ENCODE results near the gene NFASC. TPM values are rescaled to one million over a fixed set of nuclear protein-coding genes. Genes with fewer than 3 reads are reported as not detected.

NFASC gene
- total RNA-seq, 1 donor from 2014 or later: 2.7 TPM

DNA sequence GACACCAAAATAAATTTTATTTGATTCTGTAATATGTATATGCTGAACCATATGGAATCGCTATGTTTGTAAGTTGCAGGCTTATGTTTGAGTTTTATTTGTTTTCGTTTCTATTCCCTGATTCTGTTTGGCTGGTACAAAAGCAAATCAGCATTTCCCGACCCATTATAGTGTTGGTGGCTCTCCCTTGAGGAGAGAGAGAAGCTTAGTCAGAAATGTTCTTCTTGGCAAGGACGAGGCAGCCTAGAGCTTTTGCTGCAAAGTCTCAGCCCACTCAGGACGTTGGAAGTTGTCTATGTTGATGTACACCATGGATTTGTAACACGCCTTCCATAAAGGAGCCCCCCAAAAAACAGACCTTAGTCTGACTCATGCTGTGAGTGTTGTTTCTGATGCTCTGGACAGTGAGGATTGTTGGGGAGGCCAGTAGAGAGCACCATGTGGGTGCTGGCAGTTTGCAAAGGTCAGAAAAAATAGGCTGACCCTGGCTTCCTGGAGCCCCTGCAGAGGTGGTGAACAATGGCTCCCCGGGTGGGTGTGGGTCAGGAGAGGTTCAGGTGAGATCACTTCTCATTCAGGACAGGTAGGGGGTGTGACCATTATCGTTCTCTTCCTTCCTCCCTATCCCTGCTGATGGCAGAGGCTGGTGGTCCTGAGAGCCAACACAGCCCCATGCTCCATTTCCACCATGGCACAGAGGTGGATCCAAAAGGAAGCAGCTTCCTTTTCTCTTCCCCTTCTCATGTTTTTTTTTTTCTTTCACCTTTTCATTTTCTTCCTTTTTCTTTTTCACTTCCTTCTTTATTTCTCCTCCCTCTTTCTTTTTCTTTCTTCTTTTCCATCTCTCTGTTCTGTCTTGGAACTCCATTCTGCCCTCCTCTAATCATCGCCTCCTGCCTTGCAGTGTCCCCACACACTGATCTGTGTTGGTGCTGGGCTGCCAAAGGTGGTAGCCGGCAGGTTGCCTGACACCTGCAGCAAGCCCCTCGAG, 88.0 kb downstream of the NFASC start:
- ATAC-seq: no peak
- no peak for DNase-seq (ENCODE audit: low spot score)

DNA sequence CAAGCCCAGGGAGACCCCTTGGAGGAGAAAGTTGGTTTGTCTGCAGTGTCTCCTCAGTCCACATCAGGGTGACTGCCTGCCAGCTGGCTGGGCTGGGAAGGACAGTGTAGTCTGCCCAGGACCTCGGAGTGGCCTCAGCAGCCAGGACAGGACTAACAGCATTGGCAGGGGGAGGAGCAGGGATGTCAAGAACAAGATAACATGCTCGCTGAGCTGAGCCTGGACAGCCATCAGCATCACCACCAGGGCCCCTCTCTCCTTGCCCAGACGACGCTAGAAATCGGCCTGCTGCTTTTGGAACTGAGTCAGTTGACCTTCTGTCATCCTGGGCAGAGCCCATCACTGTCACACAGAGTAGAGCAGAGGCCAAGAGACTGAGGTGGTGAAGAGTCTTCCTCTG, 88.7 kb downstream of the NFASC start:
- peak; percentile 13 for ATAC-seq

DNA sequence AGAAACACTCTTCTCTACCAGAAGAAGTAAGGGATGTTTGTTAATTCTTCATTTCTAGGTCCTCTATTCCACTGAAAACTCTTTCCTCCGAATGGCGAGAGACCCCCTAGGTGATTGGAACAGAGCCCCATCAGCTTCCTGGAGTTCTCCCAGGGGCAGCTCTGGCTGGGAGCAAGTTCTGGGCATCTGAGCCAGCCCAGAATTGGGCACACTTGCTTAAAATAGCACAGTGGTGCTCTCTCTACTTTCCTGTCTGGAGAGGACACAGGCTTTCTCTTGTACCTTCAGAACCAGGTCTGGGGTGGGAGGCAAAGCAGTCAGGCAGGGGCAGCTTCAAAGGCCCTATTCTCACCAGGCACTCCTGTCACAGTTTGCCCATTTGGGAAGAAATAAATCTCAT, 89.2 kb downstream of the NFASC start:
- no peak for ATAC-seq
- DNase-seq (ENCODE audit: low spot score): no peak

More for the DNA sequence above, 88.7 kb downstream of the NFASC start:
- DNase-seq (ENCODE audit: low spot score): no peak

DNA sequence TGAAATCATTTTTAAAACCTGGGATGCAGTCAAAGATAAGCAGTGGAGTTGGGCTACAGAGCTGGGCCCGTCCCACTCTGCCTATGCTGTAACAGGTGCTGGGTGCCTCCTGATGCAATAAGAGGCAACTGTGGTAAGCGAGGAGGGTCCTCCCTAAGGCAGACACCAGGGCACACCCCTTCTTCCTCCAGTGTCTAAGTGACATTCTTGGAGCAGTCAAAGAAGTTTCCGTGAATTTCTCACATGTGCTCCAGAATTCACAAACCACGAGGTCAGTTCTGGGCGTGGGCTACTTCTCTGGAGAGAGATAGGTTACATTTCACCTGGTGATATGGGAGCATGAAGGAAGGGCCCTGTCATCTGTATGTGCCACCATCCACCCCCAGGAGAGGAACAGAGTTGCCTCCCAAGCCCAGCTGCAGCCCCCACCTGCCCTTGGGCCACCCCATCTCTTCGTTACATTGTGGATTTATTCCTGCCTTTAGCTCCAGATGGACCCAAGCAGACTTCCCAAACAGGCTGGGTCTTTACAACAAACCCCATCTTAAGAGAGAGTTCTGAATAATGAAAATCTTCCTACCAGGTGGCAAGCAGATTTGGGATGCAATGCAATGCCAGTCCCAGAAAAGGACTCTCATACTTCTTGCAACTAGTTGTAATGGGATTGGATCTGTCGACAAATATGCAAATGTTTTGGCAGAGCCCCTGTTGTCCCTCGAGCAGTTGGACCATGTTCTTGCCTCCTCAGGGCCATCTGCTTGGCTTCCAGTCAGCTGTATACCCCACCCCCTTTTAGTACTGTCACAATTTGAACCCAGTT, 89.9 kb downstream of the NFASC start:
- ATAC-seq (no peak), DNase-seq (ENCODE audit: low spot score) (no peak)

DNA sequence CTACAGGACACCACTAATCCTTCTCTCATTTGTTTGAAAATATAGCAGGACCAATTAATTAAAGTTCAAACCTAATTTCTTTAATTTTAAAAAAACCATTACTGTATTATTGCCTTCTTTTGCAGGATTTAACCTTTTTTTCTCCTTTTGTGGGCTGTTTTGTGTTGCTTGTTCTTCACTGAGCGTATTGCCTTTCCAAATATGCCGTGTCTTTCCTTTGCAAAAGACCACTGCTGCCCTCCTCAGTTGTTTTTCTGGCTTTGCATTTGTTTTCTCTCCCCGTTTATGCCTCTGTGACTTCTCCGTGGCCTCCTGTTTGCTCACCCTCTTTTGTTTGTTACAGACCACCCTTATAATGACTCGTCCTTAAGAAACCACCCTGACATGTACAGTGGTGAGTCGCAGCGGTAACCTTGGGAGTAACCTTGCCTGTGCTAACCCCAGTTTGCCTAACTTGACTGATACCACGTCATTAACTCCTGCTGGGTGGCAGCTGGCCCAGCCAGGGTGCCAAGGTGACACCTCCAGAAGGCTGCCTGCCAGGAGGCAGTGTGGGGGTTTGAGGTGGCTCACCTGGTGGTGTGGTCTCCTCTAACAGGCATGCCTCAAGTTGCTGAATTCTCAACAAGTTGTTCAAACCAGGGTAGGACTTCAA, 91.2 kb downstream of the NFASC start:
- peak; percentile 63 for ATAC-seq

DNA sequence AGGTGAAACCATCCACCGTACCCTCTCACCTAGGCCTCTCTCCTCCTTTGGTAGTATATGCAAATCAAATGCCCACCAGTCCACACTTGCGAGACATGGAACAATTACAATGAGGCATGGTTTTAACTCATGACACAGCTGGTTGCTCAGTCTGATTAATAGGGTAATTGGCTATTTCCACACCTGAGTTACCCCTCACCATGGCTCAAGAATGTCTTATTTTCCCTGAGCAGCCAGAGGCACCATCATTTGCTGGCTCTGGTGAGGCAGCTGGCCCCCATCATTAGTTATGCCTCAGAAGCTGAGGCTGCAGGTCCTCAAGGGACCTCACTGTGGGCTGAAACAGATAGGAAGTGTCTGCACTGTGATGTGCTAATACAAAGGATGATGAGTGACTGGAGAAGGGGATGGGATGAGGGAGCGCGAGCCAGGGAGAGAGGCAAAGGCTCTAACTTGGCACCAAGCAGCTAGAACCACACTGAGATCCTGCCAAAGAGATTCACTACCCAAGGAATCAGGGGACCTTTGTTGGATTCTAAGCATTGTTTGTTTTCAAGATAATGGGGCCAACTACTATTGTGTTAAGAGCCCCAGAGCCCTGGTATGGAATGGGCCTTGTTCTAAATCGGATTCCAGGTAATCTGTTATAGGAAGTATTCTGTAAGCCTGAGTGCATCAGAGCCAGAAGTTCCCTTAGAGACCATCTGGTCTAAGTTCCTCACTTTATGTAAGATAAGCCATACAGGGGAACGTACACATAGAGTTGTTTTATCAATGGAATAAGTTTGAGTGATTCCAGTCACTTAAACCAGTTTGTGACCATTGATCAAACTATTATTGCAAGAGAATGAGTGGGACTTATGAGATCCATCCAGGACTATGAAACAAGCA, 92.3 kb downstream of the NFASC start:
- no peak for DNase-seq (ENCODE audit: low spot score)

More for the DNA sequence above, 91.2 kb downstream of the NFASC start:
- no peak for DNase-seq (ENCODE audit: low spot score)

DNA sequence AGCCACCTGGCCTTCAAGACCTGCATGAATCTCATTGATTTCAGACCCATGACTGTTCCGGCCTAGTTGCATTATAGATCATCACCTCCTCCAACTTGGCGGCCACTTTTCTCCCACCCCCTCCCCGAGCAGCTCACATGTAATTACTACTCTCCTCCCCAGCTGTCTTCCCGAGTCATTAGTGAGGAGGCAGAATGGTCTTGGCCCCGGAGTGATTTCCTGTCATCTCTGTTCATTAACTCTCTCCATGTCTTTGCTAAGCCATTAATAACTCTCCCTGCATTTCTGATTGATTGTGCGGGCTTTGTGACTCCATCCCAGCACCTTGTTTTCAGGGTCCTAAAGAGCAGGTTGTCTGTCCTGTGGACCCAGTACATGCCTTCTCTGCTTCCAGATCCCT, 96.8 kb downstream of the NFASC start:
- ATAC-seq (no peak), DNase-seq (ENCODE audit: low spot score) (no peak)

More for the DNA sequence above, 92.3 kb downstream of the NFASC start:
- ATAC-seq: no peak

DNA sequence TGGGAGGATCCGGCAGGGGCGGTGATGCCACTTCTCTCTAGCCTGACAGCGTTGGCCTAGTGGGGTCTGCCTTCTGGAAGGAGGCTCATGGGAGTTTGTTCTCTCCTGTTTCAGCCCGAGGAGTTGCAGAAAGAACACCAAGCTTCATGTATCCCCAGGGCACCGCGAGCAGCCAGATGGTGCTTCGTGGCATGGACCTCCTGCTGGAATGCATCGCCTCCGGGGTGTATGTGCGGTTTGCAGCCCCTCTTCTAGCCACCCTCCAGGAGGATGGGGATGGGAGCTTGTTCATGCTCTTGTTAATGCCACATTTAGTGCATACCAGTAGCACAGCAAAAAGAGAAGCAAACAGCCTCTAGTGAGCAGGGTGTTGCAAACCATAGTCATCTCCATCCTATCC, 97.5 kb downstream of the NFASC start:
- no peak for DNase-seq (ENCODE audit: low spot score)
- ATAC-seq: no peak

DNA sequence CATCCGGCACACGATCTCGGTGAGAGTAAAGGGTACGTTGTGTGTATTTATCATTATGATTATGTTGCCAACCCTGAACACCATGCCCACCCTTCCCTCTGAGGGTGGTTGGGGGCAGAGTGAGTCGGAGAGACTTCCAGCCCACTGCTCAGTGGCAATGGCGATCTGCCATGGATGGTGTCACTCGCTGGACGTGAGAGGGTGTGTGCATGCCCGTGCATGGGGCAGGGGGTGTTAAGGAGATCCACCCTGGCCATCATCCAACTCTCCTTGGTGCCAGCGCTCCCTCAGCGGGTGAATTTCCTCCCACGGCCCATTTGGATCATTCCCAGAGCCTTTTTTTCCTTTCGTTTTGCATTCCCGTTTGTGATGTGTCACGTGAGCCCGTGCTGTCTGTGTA, 98.3 kb downstream of the NFASC start:
- DNase-seq (ENCODE audit: low spot score): no peak
- no peak for ATAC-seq

DNA sequence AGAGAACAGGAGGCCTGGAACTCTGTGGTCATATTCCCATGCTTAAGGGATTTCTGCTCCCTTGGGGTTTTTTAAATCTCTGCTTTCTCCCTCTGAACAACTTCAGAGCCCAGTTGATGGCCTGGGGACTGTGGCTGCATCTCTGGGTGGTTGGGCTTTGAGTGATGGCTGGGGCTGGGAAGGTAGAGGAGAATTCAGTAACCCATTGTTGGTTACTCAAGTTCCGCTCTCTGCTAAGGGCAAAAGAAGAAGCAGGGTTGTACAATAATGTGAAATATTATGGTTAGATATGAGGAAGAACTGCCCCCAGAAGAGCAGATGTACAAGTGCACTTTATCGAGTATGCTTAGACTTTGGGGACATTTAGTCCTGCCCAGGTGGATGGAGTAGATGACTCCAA, 100.3 kb downstream of the NFASC start:
- ATAC-seq (no peak), DNase-seq (ENCODE audit: low spot score) (no peak)

DNA sequence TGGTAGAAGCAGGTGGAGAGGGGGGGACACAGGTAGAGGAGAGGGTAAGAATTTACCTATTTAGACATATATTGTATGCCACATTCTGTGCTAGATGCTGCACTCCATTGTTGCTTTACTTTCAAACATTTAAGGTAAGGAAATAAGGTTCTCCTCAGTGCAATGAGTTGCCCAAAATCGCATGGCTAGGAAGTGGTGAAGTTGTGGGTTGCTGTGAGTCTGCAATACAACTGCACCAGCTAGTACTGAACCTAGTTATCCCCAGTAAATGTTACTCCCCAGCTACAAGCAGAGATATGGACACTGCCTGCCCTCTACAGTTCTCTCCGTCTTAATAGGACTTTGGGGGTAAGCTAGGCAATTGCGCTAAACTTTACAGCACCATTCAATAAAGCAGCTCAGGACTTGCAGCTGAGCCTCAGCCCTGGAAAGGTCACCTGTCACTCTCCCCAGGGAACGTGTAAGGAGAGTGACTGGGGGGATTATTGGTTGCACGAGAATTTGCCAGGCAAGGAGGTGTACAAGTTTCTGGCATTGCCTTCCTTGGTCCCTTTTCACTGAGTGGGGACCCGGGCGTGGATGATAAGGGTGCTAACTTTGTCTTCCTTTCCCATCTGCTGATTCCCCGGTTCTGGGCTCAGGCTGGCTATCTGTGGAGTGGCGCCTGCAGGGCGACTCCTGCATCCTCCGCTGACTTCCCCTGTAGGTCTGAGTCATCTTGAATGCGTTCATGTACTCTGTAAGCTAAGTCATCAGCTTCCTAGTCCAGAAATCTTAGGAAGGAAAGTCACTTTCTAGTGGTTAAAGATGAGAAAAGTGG, 101.1 kb downstream of the NFASC start:
- peak; percentile 52 for ATAC-seq
- DNase-seq (ENCODE audit: low spot score): no peak

DNA sequence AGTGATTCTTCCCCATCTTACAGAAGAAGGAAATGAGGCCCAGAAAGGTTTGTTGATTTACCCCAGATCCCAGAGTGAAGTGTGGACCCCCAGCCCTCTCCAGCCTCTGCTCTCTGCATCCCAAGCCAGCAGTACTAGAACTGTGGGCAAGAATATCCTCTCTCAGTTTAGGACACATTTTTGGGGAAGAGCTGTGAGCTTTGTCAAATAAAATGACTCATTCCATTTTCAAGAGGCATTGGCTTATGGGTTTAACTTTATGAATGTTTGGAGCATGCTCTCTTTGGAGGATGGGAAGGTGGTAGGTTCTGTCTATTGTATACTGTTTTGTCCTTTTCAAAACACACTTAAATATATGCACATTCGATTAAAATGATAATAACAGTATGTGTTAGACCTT, 101.8 kb downstream of the NFASC start:
- no peak for DNase-seq (ENCODE audit: low spot score)
- ATAC-seq: no peak

DNA sequence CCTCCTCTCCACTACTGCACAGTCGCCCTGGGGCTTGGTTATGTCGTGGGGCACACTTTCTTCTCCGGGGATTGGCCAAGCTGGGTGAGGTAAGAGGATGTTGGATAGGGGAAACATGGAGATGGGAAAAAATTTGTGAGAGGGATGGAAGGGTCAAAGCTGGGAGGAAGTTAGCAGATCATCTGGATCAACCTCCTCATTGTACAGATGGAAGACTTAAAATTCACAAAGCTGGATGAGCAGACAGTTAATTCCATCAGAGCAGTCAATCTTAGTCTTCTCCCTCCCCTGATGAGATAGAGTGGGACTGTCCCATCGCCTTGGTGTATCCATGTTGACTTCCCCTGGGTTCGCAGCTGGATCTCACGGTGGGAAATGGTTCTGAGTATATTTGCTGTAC, 102.8 kb downstream of the NFASC start:
- no peak for ATAC-seq
- no peak for DNase-seq (ENCODE audit: low spot score)

DNA sequence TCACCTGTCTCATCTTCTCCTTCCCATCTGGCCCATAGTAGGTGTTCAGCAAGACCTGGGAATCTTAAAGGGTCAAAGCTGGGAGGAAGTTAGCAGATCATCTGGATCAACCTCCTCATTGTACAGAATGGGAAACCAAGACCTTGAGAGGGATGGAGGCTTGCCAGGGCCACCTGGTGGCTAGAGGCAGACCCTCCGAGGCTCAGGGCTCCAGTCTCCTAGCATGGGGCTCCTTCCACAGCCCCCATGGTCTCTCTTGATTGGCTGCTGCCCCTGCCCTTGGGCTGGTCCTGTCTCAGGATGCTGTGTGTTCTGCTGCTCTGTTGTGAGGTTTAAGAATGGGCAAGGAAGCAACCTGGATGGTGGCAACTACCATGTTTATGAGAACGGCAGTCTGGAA, 103.7 kb downstream of the NFASC start:
- ATAC-seq: no peak
- no peak for DNase-seq (ENCODE audit: low spot score)

DNA sequence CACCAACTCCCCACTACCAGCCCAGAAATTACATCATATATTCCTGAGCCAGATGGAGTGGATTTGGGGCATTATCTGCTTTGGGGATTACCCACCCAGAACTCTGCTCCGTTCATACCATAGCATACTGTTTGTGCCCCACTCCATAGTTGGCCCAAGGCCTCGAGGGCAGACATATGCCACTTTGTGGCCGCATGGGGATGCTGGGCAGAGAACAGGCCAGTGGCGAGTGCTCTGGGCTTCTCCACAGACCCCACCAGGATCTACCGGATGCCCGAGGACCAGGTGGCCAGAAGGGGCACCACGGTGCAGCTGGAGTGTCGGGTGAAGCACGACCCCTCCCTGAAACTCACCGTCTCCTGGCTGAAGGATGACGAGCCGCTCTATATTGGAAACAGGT, 104.4 kb downstream of the NFASC start:
- no peak for ATAC-seq
- no peak for DNase-seq (ENCODE audit: low spot score)

DNA sequence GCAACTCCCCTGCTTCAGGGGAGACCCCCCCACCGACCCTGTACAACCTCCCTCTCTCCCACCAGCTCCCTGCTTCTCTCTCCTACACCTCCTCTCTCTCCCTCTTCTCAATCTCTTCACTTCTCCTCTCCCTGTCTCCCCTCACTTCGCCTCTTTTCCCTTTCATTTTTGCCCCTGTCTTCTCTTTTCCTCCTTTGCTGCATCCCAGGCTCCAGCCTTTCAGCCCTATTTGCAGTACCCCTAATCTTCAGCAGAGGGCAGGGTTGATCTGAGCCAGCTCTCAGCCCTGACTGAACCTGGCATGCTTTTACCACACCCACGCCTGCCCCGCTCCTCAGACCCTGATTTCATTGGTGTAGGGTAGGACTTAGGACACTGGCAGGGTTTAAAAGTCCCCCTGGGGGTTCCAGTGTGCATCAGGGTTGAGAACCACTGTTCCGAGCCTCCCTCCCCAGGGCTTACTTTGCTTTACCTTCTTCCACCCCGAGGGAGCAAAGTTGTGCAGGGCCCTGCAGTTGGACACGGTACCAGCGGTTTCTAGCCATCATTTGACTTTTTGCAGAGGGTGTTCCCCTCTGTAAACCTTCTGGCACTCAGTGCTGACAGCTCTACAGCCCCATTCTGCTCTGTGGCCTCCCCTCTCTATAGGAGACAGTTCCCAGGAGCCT, 105.0 kb downstream of the NFASC start:
- ATAC-seq (peak; percentile 95), DNase-seq (ENCODE audit: low spot score) (no peak)

DNA sequence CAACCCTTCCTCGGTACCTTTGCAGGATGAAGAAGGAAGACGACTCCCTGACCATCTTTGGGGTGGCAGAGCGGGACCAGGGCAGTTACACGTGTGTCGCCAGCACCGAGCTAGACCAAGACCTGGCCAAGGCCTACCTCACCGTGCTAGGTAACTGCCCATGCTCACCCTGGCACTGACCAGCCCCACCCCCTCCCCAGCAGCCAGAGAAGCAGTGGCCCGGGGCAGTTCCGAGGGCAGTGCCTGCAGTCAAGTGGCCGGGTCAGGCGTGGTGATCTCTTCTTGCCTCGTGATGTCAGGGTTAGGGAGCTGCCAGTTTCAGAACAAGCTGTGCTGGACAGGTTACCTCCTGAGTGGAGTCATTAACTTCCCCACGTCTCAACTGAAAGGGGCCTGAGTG, 106.0 kb downstream of the NFASC start:
- ATAC-seq (no peak), DNase-seq (ENCODE audit: low spot score) (no peak)

DNA sequence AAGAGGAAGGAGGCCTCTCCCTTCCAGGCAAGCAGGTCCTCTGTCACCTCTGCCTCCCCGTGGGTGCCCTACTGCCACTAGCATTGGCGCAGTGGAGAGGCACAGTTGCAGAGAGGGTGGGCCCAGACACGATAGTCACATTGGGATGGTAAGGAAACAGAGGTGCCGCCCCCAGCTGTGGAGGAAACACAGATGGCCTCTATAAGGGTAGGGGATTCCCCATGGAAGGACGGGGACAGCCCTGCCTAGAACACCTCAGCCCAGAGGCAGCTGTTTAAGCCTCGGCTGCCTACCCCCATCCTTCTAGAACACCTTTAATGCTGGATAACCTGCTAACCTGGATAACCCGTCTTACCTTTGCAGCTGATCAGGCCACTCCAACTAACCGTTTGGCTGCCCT, 106.7 kb downstream of the NFASC start:
- DNase-seq (ENCODE audit: low spot score): no peak

DNA sequence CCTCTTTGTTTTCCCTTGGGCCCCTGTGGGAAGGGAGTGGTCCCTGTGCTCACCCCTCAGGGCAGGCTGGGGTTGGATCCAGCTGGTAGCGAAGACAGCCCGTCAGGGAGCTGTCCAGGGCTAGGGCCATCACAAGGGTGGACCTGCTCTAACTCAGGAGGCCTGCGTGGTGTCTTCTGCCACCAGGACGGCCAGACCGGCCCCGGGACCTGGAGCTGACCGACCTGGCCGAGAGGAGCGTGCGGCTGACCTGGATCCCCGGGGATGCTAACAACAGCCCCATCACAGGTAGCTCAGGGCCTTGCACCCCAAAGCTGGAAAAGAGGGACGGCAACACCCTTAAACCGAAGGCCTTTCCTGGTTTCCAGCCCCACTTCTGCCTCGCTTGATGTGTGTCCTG, 108.1 kb downstream of the NFASC start:
- no peak for DNase-seq (ENCODE audit: low spot score)
- ATAC-seq: no peak

More for the DNA sequence above, 106.7 kb downstream of the NFASC start:
- ATAC-seq: no peak
